ENCODE results near the gene C9orf43.
A peak's percentile ranks its signal among the peaks of the same experiment; 100 is the strongest.
"Not testable (repeated sequence)": the region's sequence is repeated elsewhere in the genome, so short reads cannot be mapped to it uniquely, and the experiment has no call there.

The C9orf43 gene

DNA sequence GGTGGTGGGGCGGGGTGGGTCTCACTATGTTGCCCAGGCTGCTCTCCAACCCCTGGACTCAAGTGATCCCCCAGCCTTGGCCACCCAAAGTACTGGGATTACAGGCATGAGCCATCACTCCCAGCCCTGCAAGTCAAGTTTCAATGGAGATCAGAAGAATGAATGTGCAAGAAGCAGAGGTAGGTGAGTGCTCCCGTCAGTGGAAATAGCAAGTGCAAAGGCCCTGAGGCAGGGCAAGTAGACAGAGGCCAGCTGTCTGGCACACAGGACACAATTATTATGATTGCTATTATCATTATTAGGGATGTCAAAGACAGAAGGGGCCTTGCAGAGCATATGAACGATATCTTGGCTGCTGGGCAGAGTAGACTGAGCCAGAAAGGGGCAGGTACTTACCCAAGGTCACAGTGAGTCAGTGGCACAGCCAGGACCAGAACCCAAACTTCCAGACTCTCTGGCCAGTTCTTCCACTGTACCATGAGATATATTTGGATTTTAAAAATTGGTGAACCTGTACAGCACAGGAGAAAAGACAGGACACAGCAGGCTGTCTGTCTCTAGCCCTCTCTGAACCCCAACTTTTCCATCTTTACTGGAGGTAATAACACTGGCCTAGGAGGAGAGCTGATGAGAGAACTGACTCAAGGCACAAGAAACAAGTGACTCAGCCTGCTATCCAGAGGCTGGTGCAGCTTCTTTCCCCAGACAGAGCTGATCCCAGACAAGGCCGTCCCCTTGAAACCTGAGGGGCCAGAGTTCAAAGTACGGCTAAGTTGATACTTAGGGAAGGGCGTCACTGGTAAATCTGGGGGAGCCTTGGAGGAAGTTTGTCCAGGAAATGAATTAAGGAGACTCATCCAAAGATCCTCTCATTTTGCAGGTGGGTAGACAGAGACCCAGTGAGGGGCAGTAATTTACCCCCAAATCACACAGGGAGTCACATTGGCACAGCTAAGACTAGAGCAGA, 35.2 kb upstream of the C9orf43 start:
- H3K9me3 Mint-ChIP-seq = no peaks in the 10 kb centered on the region
- peaks cover 30% of the 10 kb centered on the region for H3K36me3 Mint-ChIP-seq (ENCODE audit: low read depth)
- H3K27me3 Mint-ChIP-seq = no peaks in the 10 kb centered on the region
- peak overlapping the region; percentile 84 for H3K4me3 Mint-ChIP-seq
- H3K4me1 Mint-ChIP-seq (ENCODE audit: low read depth) = peaks cover 17% of the 10 kb centered on the region
- DNase-seq = no peak
- peak overlapping the region; percentile 89 for H3K27ac Mint-ChIP-seq

DNA sequence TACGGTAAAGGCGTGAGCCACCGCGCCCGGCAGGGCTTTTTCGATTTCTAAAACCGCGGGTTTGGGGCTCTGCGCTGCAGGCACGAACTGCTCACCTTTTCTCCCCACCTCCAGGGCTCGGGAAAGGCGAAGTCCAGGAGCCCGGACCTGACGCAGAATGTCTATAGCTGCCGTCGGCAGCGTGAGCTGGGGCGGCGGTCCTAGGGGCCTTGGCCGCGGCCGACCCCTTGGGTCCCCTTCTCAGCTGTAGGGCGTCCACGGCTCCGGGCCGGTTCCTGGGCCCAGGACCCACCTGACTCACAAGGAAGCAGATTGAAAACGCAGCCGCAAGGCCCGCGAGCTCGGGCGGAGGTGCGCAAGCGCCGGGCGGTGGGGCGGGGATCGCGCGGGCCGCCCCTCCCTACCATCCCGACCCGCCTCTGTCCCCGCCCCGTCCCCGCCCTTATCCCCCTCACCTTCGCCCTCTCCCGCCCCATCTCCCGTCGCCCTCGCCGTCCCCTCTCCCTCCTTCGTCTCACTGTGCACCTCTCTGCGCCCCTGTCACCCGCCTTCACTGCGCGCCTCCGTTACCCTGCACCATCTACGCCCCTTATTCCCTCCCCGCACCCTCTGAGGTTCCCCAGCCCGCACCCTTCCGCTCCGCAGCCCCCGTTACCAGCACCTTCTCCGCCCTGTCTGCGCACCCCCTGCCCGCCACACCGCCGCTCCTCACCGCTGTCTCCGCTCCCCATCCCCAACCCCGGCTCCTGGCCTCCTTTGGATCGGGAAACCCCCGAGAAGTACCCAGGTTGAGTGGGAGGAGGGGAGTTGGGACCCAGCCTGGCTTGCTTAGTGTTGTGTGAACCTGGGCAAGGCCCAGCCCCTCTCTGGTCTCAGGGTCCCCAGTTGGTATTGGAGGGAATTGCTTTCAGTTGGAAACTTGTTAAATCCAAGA, 33.6 kb upstream of the C9orf43 start, which contains the start of gene HDHD3:
Gene HDHD3, minus strand, starts transcription at position 353 of the 934 bp plus-strand sequence. CDS start 2,632 bp downstream, outside the sequence.
- Mint-ChIP-seq H3K9me3 (no peaks in the 10 kb centered on the region), H3K4me3 (peak within 1 kb of the TSS; percentile 84), H3K27me3 (no peaks in the 10 kb centered on the region), H3K36me3 (ENCODE audit: low read depth) (peaks cover 30% of the 10 kb centered on the region), H3K27ac (peak within 1 kb of the TSS; percentile 91), H3K4me1 (ENCODE audit: low read depth) (peaks cover 21% of the 10 kb centered on the region)
- peak; percentile 89 for DNase-seq

DNA sequence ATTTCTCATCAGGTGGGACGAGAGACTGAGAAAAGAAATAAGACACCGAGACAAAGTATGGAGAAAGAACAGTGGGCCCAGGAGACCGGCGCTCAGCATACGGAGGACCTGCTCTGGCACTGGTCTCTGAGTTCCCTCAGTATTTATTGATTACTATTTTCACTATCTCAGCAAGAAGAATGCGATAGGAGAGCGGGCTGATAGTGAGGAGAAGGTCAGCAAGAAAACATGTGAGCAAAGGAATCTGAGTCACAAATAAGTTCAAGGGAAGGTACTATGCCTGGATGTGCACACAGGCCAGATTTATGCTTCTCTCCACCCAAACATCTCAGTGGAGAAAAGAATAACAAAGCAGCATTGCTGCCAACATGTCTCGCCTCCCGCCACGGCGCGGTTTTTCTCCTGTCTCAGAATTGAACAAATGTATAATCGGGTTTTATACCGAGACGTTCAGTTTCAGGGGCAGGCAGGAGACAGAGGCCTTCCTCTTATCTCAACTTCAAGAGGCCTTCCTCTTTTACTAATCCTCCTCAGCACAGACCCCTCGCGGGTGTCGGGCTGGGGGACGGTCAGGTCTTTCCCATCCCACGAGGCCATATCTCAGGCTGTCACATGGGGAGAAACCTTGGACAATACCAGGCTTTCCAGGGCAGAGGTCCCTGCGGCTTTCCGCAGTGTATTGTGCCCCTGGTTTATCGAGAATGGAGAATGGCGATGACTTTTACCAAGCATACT, 31.3 kb upstream of the C9orf43 start:
- H3K27me3 Mint-ChIP-seq, H3K4me3 Mint-ChIP-seq, H3K27ac Mint-ChIP-seq, H3K9me3 Mint-ChIP-seq, DNase-seq: not testable (repeated sequence)
- Mint-ChIP-seq H3K36me3 (ENCODE audit: low read depth) (peaks cover 17% of the 10 kb centered on the region), H3K4me1 (ENCODE audit: low read depth) (peaks cover 21% of the 10 kb centered on the region)

DNA sequence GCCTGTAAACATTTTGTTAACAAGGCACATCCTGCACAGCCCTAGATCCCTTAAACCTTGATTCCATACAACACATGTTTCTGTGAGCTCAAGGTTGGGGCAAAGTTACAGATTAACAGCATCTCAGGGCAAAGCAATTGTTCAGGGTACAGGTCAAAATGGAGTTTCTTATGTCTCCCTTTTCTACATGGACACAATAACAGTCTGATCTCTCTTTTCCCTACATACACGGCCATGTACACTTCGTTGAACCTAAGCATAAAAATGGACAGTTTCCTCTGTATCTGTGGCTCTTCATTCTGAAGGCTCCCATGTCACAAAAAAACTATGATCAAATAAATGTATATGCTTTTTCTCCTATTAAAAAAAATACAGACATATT, 30.7 kb upstream of the C9orf43 start:
- peaks cover 12% of the 10 kb centered on the region for H3K36me3 Mint-ChIP-seq (ENCODE audit: low read depth)
- H3K9me3 Mint-ChIP-seq, H3K27ac Mint-ChIP-seq, DNase-seq, H3K27me3 Mint-ChIP-seq, H3K4me3 Mint-ChIP-seq: not testable (repeated sequence)
- peaks cover 18% of the 10 kb centered on the region for H3K4me1 Mint-ChIP-seq (ENCODE audit: low read depth)

DNA sequence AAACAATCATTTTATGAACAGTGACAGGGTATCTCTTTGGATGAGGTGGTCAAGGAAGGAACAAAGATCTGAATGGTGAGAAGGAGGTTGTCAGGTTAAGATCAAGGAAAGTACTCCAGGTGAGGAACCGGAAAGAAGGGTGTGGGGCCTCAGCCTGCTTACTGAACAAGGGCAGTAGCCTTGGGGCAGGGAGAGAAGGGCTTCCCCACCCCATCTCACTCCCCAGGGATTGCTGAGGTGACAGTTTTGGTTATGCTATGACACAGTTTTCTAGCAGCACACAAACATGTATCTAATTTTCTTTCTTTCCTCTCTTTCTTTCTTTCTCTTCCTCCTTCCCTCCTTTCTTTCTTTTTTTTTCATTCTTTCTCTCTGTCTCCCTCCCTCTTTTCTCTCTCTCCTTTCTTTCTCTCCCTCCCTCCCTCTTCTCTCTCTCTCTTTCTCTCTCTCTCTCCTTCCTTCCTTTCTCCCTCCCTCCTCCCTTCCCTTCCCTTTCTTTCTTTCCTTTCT, 29.6 kb upstream of the C9orf43 start:
- Mint-ChIP-seq H3K4me1 (ENCODE audit: low read depth) (peaks cover 8% of the 10 kb centered on the region), H3K9me3 (no peaks in the 10 kb centered on the region), H3K36me3 (ENCODE audit: low read depth) (peaks cover 7% of the 10 kb centered on the region), H3K27ac (peak overlapping the region; percentile 0), H3K27me3 (no peaks in the 10 kb centered on the region), H3K4me3 (no peak overlapping the region)
- no peak for DNase-seq

DNA sequence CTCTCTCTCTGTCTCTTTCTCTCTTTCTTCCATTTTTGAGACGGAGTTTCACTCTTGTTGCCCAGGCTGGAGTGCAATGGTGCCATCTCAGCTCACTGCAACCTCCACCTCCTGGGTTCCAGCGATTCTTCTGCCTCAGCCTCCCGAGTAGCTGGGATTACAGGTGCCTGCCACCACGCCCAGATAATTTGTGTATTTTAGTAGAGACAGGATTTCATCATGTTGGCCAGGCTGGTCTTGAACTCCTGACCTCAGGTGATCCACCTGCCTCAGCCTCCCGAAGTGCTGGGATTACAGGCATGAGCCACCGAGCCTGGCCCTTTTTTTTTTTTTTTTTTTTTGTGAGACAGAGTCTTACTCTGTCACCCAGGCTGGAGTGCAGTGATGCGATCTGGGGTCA, 29.1 kb upstream of the C9orf43 start:
- not testable (repeated sequence) for H3K4me1 Mint-ChIP-seq (ENCODE audit: low read depth); H3K36me3 Mint-ChIP-seq (ENCODE audit: low read depth); H3K9me3 Mint-ChIP-seq; DNase-seq; H3K27ac Mint-ChIP-seq; H3K27me3 Mint-ChIP-seq; H3K4me3 Mint-ChIP-seq

DNA sequence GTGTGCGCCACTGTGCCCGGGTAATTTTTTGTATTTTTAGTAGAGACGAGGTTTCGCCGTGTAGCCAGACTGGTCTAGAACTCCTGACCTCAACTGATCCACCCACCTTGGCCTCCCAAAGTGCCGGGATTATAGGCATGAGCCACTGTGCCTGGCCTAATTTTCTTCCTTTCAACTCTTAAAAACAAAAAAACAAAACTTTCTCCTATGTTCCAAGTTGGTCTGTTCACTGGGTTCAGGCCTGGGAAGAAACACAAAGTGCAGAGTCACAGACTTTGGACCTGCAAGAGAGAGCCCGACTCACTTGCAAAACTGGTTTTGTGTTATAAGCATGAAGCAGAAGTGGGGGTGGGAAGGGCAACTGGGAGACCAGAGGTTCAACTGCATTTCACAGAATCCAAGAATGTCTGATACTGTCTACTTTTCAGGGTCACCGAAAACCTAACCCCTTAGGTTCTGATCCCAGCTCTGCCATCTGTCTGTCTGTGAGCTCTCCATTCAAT, 28.6 kb upstream of the C9orf43 start:
- peaks cover 8% of the 10 kb centered on the region for H3K4me1 Mint-ChIP-seq (ENCODE audit: low read depth)
- H3K4me3 Mint-ChIP-seq = no peak overlapping the region
- H3K27ac Mint-ChIP-seq = no peak overlapping the region
- no peak for DNase-seq
- no peaks in the 10 kb centered on the region for H3K27me3 Mint-ChIP-seq
- no peaks in the 10 kb centered on the region for H3K9me3 Mint-ChIP-seq
- peaks cover 12% of the 10 kb centered on the region for H3K36me3 Mint-ChIP-seq (ENCODE audit: low read depth)

DNA sequence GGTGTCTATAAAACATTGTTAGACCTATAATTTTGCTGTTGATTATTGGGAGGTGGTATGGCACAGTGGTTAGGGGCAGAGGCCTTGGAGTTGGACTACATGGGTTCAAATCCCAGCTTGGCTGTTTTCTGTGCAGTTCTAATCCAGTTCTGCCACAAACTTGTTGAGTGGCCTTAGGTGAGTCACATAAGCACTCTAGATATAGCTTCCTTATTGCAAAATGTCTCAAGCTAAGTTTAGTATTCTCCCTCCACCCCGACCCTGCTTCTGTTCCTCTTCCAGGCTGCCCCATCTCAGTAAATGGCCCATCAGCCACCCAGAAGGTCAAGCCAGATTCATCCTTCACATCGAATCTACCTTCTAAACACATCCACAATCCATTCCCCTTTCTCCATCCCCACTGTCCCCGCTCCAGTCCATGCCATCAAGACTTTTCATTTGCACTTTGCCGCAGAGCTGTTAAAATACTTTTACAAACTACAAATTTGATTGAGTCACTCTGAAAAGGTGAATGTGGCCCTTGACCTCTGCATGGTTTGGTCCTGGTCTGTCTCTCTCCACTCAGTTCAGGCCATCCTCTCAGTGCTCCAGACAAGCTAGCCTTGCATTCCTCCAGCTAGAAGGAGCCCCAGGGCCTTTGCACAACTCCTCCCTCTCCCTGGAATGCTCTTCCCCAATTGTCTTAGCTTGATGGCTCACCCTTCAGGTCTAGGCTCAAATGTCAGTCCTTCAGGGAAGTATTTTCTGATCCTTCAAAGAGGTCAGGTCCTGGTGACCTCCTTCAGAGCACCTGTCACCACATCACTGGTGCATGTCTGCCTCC, 23.8 kb upstream of the C9orf43 start:
- H3K27ac Mint-ChIP-seq = no peak overlapping the region

DNA sequence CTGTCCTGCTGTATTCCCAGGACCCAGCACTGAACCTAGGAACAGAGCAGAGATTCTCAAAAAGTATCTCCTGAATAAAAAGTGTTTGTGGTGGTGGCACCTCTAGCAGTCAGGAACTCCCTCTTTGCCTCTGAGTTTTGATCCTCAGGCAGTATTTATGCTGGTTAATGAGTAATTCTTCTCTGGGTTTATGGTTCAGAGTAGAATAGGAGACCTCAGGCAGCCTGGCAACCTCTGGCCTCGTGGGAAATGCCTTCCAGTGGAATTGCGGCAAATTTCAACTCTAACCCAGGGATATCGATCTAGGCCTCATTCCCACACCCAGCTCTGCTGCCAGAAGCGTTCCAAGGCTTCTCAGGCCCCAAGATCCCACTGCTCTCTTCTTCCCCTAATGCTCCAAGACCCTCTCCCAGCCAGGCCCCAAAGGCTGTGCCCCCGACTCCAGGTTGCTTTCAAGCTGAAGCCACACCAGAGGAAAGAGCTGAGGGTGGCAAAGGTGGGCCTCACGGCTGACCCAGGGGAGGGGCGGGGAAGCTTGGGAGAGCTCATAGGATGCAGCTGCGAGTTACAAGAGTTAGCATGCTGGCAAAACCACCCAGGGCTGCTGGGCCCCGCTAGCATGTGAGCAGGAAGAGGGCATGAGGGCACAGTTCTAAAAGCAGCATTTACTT, 22.9 kb upstream of the C9orf43 start:
- no peak for DNase-seq
- H3K36me3 Mint-ChIP-seq (ENCODE audit: low read depth) = peaks cover 65% of the 10 kb centered on the region
- H3K9me3 Mint-ChIP-seq = no peaks in the 10 kb centered on the region
- no peaks in the 10 kb centered on the region for H3K4me1 Mint-ChIP-seq (ENCODE audit: low read depth)
- H3K4me3 Mint-ChIP-seq = no peak overlapping the region
- no peak overlapping the region for H3K27ac Mint-ChIP-seq
- H3K27me3 Mint-ChIP-seq = no peaks in the 10 kb centered on the region

More for the DNA sequence above, 23.8 kb upstream of the C9orf43 start:
- H3K36me3 Mint-ChIP-seq (ENCODE audit: low read depth) = peaks cover 57% of the 10 kb centered on the region
- no peaks in the 10 kb centered on the region for H3K27me3 Mint-ChIP-seq
- no peak for DNase-seq
- no peak overlapping the region for H3K4me3 Mint-ChIP-seq
- no peaks in the 10 kb centered on the region for H3K9me3 Mint-ChIP-seq
- H3K4me1 Mint-ChIP-seq (ENCODE audit: low read depth) = no peaks in the 10 kb centered on the region

DNA sequence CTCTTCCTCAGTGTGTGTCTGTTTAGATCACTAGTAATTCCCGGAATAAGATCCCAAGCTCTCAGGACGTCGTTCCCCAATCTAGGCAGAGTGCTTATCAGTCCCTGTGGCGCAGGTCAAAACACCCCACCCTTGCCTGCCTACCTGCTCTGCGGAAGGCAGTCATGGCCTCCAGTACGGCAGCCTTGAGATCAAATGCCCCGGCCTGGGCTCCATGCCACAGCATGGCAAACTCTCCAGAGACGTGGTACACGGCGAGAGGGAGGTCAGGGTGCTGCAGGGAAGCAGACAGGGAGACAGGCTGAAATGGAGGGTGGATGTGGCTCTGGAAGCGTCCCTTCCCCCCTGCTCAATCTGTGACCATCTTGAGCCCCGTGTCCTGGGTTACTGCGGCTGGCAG, 21.7 kb upstream of the C9orf43 start:
- no peak for DNase-seq
- Mint-ChIP-seq H3K4me1 (ENCODE audit: low read depth) (no peaks in the 10 kb centered on the region), H3K27ac (no peak overlapping the region), H3K4me3 (no peak overlapping the region), H3K36me3 (ENCODE audit: low read depth) (peaks cover 71% of the 10 kb centered on the region), H3K9me3 (no peaks in the 10 kb centered on the region), H3K27me3 (no peaks in the 10 kb centered on the region)

DNA sequence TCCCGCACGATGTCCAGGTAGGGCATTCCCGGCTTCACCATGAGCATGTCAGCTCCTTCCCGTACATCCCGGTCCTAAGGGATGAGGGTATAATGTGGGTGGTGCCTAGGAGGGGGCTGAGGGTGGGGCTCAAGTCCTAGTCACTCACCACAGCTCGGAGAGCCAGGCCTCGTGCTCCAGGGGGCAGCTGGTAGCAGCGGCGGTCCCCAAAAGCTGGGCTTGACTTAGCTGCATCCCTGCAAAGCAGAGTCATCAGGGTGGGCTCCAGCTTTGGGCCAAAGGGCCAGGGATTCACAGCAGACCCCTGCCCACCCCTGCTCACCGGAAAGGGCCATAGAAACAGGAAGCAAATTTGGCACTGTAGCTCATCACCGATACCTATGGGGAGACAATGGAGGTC, 21.1 kb upstream of the C9orf43 start:
- H3K9me3 Mint-ChIP-seq = no peaks in the 10 kb centered on the region
- H3K27ac Mint-ChIP-seq = no peak overlapping the region
- no peaks in the 10 kb centered on the region for H3K4me1 Mint-ChIP-seq (ENCODE audit: low read depth)
- peaks cover 71% of the 10 kb centered on the region for H3K36me3 Mint-ChIP-seq (ENCODE audit: low read depth)
- H3K4me3 Mint-ChIP-seq = no peak overlapping the region
- H3K27me3 Mint-ChIP-seq = no peaks in the 10 kb centered on the region
- no peak for DNase-seq

DNA sequence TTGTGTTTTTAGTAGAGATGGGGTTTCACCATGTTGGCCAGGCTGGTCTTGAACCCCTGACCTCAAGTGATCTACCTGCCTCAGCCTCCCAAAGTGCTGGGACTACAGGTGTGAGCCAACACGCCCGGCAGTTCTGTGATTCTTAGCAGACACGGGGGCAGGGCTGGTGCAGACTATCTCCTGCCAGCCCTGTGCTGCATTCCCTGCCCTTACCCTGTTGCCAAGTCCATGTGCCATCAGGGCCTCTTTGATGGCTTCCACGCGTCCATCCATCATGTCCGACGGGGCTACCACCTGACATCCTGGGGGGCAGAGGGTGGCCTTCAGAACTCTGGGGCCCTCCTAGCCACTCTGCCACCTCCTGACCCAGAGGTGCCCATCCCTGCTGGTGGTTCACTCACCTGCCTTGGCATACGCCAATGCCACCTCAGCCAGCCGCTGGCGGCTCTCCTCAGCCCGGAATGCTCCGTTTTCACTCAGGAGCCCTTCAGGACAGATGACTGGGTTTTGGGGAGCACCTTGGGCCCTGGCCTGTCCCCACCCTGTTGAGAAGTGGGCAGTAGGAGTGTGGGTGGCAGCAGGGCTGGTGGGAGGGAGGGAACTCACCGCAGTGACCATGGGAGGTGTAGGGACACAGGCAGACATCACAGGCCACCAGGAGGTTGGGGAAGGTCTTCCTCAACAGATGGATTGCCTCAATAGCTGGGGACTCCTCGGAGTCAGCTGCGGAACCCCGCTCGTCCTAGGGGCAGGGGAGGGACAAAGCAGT, 20.2 kb upstream of the C9orf43 start:
- Mint-ChIP-seq H3K4me3 (no peak overlapping the region), H3K4me1 (ENCODE audit: low read depth) (no peaks in the 10 kb centered on the region), H3K9me3 (no peaks in the 10 kb centered on the region), H3K27me3 (no peaks in the 10 kb centered on the region), H3K36me3 (ENCODE audit: low read depth) (peaks cover 76% of the 10 kb centered on the region), H3K27ac (no peak overlapping the region)
- DNase-seq = no peak
